Right ventricle myocardium inferior (tissue), 1 donor: Measurements from ENCODE around the gene SPTY2D1. TPM values are rescaled to one million over a fixed set of nuclear protein-coding genes. Genes with fewer than 3 reads are reported as not detected.
"Not testable (repeated sequence)": the region's sequence is repeated elsewhere in the genome, so short reads cannot be mapped to it uniquely, and the experiment has no call there.

Source experiments
- ATAC-seq: fragments of 200-7000 bp; cut with Tn5 transposase; one replicate; pipeline ENCODE4 v1.9.1; 2020; ENCODE audit warnings: mild to moderate bottlenecking, moderate library complexity
- DNase-seq: peaks from one replicate; pipeline ENCODE4 v3.0.0; 2021; ENCODE audit errors: missing footprints
- intact Hi-C: fragments of 100-400 bp; cut with DNase I; formaldehyde crosslinking; loops from one replicate; pipeline ENCODE4 v1.11.0; 2022
- long read RNA-seq: library from polyadenylated mRNA; unstranded; transcript quantifications from one replicate; pipeline ENCODE4 v2.0.0, GENCODE V29; 2021
- total RNA-seq: library from RNA; stranded (reverse); fragmentation: NEBNext Ultra II Directional; extraction: Animal tissue kit (Norgen Biotek cat#: 25700); gene quantifications from one replicate; pipeline ENCODE4 v1.2.1, GENCODE V29; 2021
- donor health status: DM: no; HTN: yes; CAD: no; lungs with severe emphysema.

Gene SPTY2D1
- 9.3 TPM for total RNA-seq
- long read RNA-seq, full-length matches to known transcripts, result 9 of 9 reads
- long read RNA-seq, partial matches to known transcripts, result 0 of 9 reads
- long read RNA-seq, other reads (novel, unspliced or antisense), result 0 of 9 reads

GRCh38 chr11:18634140-18635032 is at the start of gene SPTY2D1:
SPTY2D1 (minus strand) TSS chr11:18634342; CDS start chr11:18634257, 85 bp downstream.
- ATAC-seq (peak; percentile 99), DNase-seq (peak; percentile 100)
- intact Hi-C loops, result loop anchor here (1.0 to 10.0 kb wide), 5 partner anchors 46 to 240 kb away; partner anchors contain the start of genes LDHA, TMEM86A, TSG101 and UEVLD

- no peak for ATAC-seq
- DNase-seq, result no peak
- intact Hi-C loops, result no loop called here
Observed at GRCh38 chr11:18682466-18682865, 48.3 kb upstream of the SPTY2D1 start.

GRCh38 chr11:18681949-18682348 is 47.8 kb upstream of the SPTY2D1 start:
- intact Hi-C loops, result not testable (repeated sequence)

GRCh38 chr11:18677560-18677959 is 43.4 kb upstream of the SPTY2D1 start:
- DNase-seq, result no peak
- intact Hi-C loops, result no loop called here
- ATAC-seq, result no peak

More at GRCh38 chr11:18681949-18682348, 47.8 kb upstream of the SPTY2D1 start:
- DNase-seq, ATAC-seq: not testable (repeated sequence)

GRCh38 chr11:18676803-18677202 is 42.7 kb upstream of the SPTY2D1 start:
- intact Hi-C loops, result no loop called here
- DNase-seq (no peak), ATAC-seq (no peak)

- ATAC-seq, intact Hi-C loops, DNase-seq: not testable (repeated sequence)
Observed at GRCh38 chr11:18672209-18672608, 38.1 kb upstream of the SPTY2D1 start.

- ATAC-seq (no peak), DNase-seq (no peak)
- intact Hi-C loops, result no loop called here
Observed at GRCh38 chr11:18671246-18671645, 37.1 kb upstream of the SPTY2D1 start.

GRCh38 chr11:18669711-18670110 is 35.6 kb upstream of the SPTY2D1 start:
- intact Hi-C loops, result no loop called here
- no peak for ATAC-seq
- no peak for DNase-seq

- DNase-seq (no peak), ATAC-seq (no peak)
- intact Hi-C loops, result no loop called here
Observed at GRCh38 chr11:18669219-18669596, 35.1 kb upstream of the SPTY2D1 start.

- ATAC-seq, result no peak
- no peak for DNase-seq
- intact Hi-C loops, result no loop called here
Observed at GRCh38 chr11:18668131-18668530, 34.0 kb upstream of the SPTY2D1 start.

GRCh38 chr11:18665353-18665872 is 31.3 kb upstream of the SPTY2D1 start:
- intact Hi-C loops, DNase-seq, ATAC-seq: not testable (repeated sequence)

GRCh38 chr11:18657673-18658072 is 23.5 kb upstream of the SPTY2D1 start:
- intact Hi-C loops, result no loop called here
- ATAC-seq (no peak), DNase-seq (no peak)

- DNase-seq, result no peak
- ATAC-seq, result no peak
- intact Hi-C loops, result no loop called here
Observed at GRCh38 chr11:18650859-18651557, 16.9 kb upstream of the SPTY2D1 start.

GRCh38 chr11:18650353-18650752 is 16.2 kb upstream of the SPTY2D1 start:
- DNase-seq (no peak), ATAC-seq (no peak)
- intact Hi-C loops, result no loop called here

- intact Hi-C loops, ATAC-seq, DNase-seq: not testable (repeated sequence)
Observed at GRCh38 chr11:18643034-18643433, 8.9 kb upstream of the SPTY2D1 start.

- ATAC-seq (no peak), DNase-seq (no peak)
- intact Hi-C loops, result no loop called here
Observed at GRCh38 chr11:18641677-18642076, 7.5 kb upstream of the SPTY2D1 start.

GRCh38 chr11:18633256-18634139 is 644 bp downstream of the SPTY2D1 start:
- intact Hi-C loops, result loop anchor here (1.0 to 10.0 kb wide), 5 partner anchors 45 to 239 kb away; partner anchors contain the start of genes LDHA, TMEM86A, TSG101 and UEVLD
- DNase-seq (no peak), ATAC-seq (no peak)

- no peak for DNase-seq
- intact Hi-C loops, result loop anchor here (5.0 to 10.0 kb wide), 2 partner anchors 89 to 238 kb away; partner anchors contain the start of gene LDHA
- ATAC-seq, result no peak
Observed at GRCh38 chr11:18632841-18633240, 1.3 kb downstream of the SPTY2D1 start.
